ENCODE data around the gene DISP3.

DNA sequence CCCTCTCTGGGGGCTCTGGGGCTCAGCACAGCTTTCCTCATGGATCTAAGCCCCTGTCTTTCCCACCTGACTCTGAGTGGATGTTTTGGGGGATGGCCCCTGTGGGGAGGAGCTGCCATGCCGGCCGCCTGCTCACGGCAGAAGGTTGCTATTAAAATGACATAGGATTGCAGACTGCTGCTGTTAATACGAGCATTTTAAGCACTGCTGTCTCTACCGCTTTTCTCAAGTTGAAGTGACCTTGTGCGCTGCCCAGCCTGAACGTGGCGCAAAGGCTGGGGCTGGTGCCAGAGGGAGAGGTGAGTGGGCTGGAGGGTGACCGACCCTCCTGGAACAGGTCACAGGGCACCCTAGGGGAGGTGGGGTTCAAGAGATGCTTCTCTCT, 58.4 kb downstream of the DISP3 start:
- TF ChIP-seq CTCF (conservative IDR thresholded peaks at IDR 0.05; ENCODE audit: low read length): no peak
- no peak for TF ChIP-seq EZH2phosphoT487 (IDR thresholded peaks at IDR 0.05; ENCODE audit: borderline replicate concordance, low read depth, low read length)
